ENCODE results near the gene LRRC57. TPM values are rescaled to one million over a fixed set of nuclear protein-coding genes. Genes with fewer than 3 reads are reported as not detected.

The LRRC57 gene
- 10 to 100 TPM; 24.0 to 48.2 (median 31.2) TPM for total RNA-seq

DNA sequence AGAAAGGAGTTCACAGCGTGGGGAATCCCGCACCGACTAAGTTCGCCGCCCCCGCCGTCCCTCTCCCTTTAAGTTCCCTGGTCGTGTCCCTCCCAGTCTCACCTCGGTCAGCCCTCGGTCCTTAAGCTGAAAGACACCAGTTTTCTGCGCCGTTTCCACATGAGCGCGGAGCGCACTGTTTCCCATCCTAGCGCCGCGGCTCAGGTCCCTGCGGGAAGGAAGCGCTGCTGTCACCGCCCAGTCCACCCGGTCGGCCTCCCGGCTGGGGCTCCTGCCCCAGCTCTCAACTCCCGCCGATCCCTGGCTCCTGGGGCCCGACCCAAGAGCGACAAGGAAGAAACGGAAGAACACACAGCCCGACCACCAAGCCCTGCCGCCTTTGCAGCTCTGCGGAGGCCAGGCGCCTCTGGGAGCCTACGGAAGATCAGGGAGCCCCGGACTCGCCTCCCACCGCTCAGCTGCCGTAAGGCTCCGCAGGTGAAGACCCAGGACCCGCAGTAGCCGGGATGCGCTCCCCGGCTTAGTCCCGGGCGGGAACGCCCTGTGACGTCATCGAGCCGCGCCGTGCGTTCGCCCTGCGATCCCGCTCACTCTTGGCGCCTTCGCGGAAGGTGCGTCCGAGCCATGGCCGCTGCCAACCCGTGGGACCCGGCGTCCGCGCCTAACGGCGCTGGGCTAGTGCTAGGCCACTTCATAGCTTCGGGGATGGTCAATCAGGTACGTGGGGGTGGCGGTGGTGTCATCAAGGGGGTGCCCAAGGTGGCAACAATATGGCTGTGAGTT lies at the start of gene LRRC57, which contains the start of gene HAUS2:
Gene LRRC57, minus strand, starts transcription at position 545 of the 783 bp plus-strand sequence. Its CDS starts 359 bp downstream, at position 186.
Gene HAUS2, plus strand, starts transcription at position 590 of the 783 bp plus-strand sequence. Its CDS starts 35 bp downstream, at position 625.
- peaks cover 26 to 46% (median 33%) of the 10 kb centered on the region in 4 donors for H3K4me1 ChIP-seq
- ATAC-seq (ENCODE audit: low FRiP score in 2 of 2): peak; percentile 96 to 97
- WGBS, 2 donors: 0% methylated on average over 33 to 61 of the region's 71 CpGs

DNA sequence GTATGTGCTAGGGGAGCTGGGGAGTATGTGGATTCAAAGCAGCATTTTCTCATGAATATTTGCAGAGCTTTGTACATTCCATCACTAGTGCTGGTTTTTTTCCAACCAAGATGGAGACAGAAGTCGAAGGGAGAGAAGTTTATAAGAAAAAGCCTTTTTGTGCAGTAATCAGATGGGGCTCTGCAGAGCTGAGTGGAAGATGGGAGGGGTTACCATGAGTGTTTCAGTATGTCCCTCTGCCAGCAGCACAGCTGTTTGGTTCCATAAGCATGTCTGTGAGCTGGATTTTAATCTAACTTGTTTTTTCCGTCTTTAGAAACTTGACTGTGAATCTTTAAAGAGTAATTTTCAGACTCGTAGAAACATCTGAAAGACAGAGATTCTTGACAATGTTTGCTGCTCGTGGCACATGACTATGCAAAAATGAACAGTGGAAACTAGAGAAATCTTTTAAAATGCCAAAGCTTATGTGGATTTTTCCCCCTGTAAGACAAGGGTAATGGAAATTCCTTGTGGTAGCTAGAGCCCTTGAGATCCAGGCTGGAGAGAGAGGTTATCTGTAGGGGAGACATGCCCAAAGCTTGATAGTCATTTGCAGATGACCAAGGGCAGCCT lies 47.1 kb upstream of the LRRC57 start:
- no peak for TF ChIP-seq POLR2AphosphoS5 (IDR thresholded peaks at IDR 0.05)
- TF ChIP-seq EP300 (IDR thresholded peaks at IDR 0.05): no peak
- TF ChIP-seq POLR2A (IDR thresholded peaks at IDR 0.05): no peak
- TF ChIP-seq, protein P1, sequence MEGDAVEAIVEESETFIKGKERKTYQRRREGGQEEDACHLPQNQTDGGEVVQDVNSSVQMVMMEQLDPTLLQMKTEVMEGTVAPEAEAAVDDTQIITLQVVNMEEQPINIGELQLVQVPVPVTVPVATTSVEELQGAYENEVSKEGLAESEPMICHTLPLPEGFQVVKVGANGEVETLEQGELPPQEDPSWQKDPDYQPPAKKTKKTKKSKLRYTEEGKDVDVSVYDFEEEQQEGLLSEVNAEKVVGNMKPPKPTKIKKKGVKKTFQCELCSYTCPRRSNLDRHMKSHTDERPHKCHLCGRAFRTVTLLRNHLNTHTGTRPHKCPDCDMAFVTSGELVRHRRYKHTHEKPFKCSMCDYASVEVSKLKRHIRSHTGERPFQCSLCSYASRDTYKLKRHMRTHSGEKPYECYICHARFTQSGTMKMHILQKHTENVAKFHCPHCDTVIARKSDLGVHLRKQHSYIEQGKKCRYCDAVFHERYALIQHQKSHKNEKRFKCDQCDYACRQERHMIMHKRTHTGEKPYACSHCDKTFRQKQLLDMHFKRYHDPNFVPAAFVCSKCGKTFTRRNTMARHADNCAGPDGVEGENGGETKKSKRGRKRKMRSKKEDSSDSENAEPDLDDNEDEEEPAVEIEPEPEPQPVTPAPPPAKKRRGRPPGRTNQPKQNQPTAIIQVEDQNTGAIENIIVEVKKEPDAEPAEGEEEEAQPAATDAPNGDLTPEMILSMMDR (IDR thresholded peaks at IDR 0.05): no peak
- ATAC-seq (ENCODE audit: low FRiP score in 2 of 2): peak in 1 of 2 donors; percentile 41
- peak overlapping the region in 3 of 4 donors; percentile 23 to 35 (median 28) for H3K27ac ChIP-seq

More for the DNA sequence above, at the start of gene LRRC57, which contains the start of gene HAUS2:
- Histone ChIP-seq H3K27me3 (no peaks in the 10 kb centered on the region), H3K36me3 (peaks cover 4 to 23% (median 11%) of the 10 kb centered on the region in 4 donors), H3K9me3 (no peaks in the 10 kb centered on the region), H3K27ac (peak within 1 kb of the TSS; percentile 90 to 98 (median 96)), H3K4me3 (peak within 1 kb of the TSS; percentile 69 to 99 (median 92))
- DNase-seq: peak; percentile 90 to 99
- TF ChIP-seq, protein P1 (IDR thresholded peaks at IDR 0.05): peak in 2 of 6 experiments; percentile 10 to 27
- TF ChIP-seq POLR2AphosphoS5 (IDR thresholded peaks at IDR 0.05): peak; percentile 95 to 99
- peak in 1 of 4 donors; percentile 50 for TF ChIP-seq EP300 (IDR thresholded peaks at IDR 0.05)
- TF ChIP-seq POLR2A (IDR thresholded peaks at IDR 0.05): peak in 3 of 4 donors; percentile 88 to 97 (median 96)

DNA sequence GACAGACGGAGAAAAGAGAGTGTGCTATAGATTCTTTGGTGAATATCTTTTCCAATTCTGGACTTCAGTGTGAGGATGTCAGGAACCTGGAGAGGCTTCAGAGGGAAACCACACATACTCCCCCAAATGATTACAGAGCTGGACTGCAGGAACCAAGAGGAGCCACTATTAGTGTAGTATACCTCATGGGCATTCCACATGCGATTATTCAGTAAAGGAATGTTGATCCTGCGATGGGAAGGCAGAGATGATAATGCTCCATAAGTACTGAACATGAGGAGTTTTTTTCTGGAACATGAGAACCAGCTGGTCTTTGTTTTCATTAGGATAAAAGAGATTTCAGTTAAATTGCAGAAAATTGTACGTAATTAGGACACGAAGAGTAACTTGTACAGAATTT lies 45.5 kb upstream of the LRRC57 start:
- peaks cover 14 to 46% (median 37%) of the 10 kb centered on the region in 4 donors for H3K4me1 ChIP-seq
- ATAC-seq (ENCODE audit: low FRiP score in 2 of 2) (no peak), DNase-seq (no peak)
- H3K27ac ChIP-seq: peak overlapping the region; percentile 16 to 54 (median 45)
- TF ChIP-seq POLR2AphosphoS5 (IDR thresholded peaks at IDR 0.05): no peak
- TF ChIP-seq, protein P1 (IDR thresholded peaks at IDR 0.05): no peak
- no peak for TF ChIP-seq EP300 (IDR thresholded peaks at IDR 0.05)
- TF ChIP-seq POLR2A (IDR thresholded peaks at IDR 0.05): no peak
- no peak overlapping the region for H3K4me3 ChIP-seq
- WGBS, 2 donors: 72 to 78% methylated on average over 5 of the region's 5 CpGs
- no peaks in the 10 kb centered on the region for H3K36me3 ChIP-seq
- no peaks in the 10 kb centered on the region for H3K27me3 ChIP-seq
- H3K9me3 ChIP-seq: no peaks in the 10 kb centered on the region

More for the DNA sequence above, 47.1 kb upstream of the LRRC57 start:
- Histone ChIP-seq H3K4me1 (peaks cover 14 to 46% (median 40%) of the 10 kb centered on the region in 4 donors), H3K36me3 (no peaks in the 10 kb centered on the region), H3K27me3 (no peaks in the 10 kb centered on the region), H3K9me3 (no peaks in the 10 kb centered on the region), H3K4me3 (no peak overlapping the region)
- 37 to 47% methylated on average over 4 of the region's 4 CpGs for WGBS, 2 donors
- DNase-seq: no peak

DNA sequence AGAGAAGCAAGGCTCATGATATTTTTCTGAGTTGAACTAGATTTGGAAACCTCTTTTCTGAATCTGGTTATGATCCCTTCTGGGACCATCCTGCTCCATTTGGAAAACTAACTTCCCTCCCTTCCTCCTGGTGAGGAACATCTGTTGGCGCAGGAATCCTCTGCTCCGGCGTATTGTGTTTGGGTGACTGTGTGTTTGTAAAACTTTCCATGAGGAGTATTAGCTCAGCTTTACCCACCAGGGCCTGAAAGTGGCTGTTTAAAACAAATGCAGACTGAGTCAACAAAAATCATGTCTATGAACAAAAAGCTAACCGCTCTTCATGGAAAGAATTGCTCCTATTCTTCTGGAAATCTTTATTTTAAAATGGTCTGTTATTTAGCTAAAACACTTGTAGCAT lies 44.5 kb upstream of the LRRC57 start:
- no peaks in the 10 kb centered on the region for H3K9me3 ChIP-seq
- peak overlapping the region; percentile 4 to 59 (median 53) for H3K27ac ChIP-seq
- no peak for DNase-seq
- no peaks in the 10 kb centered on the region for H3K36me3 ChIP-seq
- WGBS, 2 donors: 69 to 74% methylated on average over 4 of the region's 4 CpGs
- TF ChIP-seq POLR2A (IDR thresholded peaks at IDR 0.05) (no peak), EP300 (IDR thresholded peaks at IDR 0.05) (no peak), POLR2AphosphoS5 (IDR thresholded peaks at IDR 0.05) (no peak)
- TF ChIP-seq, protein P1 (IDR thresholded peaks at IDR 0.05): no peak
- H3K27me3 ChIP-seq: no peaks in the 10 kb centered on the region
- H3K4me3 ChIP-seq: no peak overlapping the region
- ATAC-seq (ENCODE audit: low FRiP score in 2 of 2): peak in 1 of 2 donors; percentile 91
- H3K4me1 ChIP-seq: peaks cover 14 to 46% (median 37%) of the 10 kb centered on the region in 4 donors

All from upper lobe of left lung (tissue), 6 donors.